H9 (cell line): Measurements from ENCODE around the gene MYO18A. TPM values are rescaled to one million over a fixed set of nuclear protein-coding genes. Genes with fewer than 3 reads are reported as not detected.

ENCODE experiments used
- DNase-seq: peaks from one replicate; pipeline ENCODE4 v3.0.0-alpha.2; 2017
- H2AFZ ChIP-seq: one replicate; pipeline ENCODE4 v1.6.1; 2013; ENCODE audit warnings: mild to moderate bottlenecking, low read length, control low read depth, moderate library complexity
- H2AK5ac ChIP-seq: 2 replicates; pipeline ENCODE4 v1.6.1; 2013; ENCODE audit warnings: low read length, control low read depth, mixed read lengths; ENCODE audit not compliant: insufficient read length
- H2BK120ac ChIP-seq: one replicate; pipeline ENCODE4 v1.6.1; 2013; ENCODE audit warnings: low read depth, mild to moderate bottlenecking, low read length, control low read depth, inconsistent platforms; ENCODE audit not compliant: poor library complexity, severe bottlenecking
- H2BK12ac ChIP-seq: 2 replicates; pipeline ENCODE4 v1.6.1; 2013; ENCODE audit warnings: low read length, control low read depth, mixed read lengths, low read depth; ENCODE audit not compliant: insufficient read length
- H2BK15ac ChIP-seq: 2 replicates; pipeline ENCODE4 v1.6.1; 2013; ENCODE audit warnings: low read depth, low read length, control low read depth
- H2BK20ac ChIP-seq: one replicate; pipeline ENCODE4 v1.6.1; 2013; ENCODE audit warnings: low read depth, mild to moderate bottlenecking, low read length, control low read depth, inconsistent platforms; ENCODE audit not compliant: poor library complexity, severe bottlenecking
- H2BK5ac ChIP-seq: 2 replicates; pipeline ENCODE4 v1.6.1; 2013; ENCODE audit warnings: low read length, control low read depth, mixed read lengths; ENCODE audit not compliant: insufficient read length
- H3K14ac ChIP-seq: 2 replicates; pipeline ENCODE4 v1.6.1; 2013; ENCODE audit warnings: low read length, control low read depth; ENCODE audit not compliant: insufficient read depth
- H3K18ac ChIP-seq: 2 replicates; pipeline ENCODE4 v1.6.1; 2013; ENCODE audit warnings: low read depth, mild to moderate bottlenecking, mixed read lengths, low read length, control low read depth; ENCODE audit not compliant: insufficient read length
- H3K23ac ChIP-seq: 2 replicates; pipeline ENCODE4 v1.6.1; 2013; ENCODE audit warnings: low read length, control low read depth, mixed read lengths, low read depth; ENCODE audit not compliant: insufficient read length
- H3K23me2 ChIP-seq: 2 replicates; pipeline ENCODE4 v1.6.1; 2013; ENCODE audit warnings: low read depth, mild to moderate bottlenecking, mixed read lengths, low read length, control low read depth; ENCODE audit not compliant: insufficient read length, poor library complexity, severe bottlenecking
- H3K27ac ChIP-seq: 2 replicates; pipeline ENCODE4 v1.5.1; 2013; ENCODE audit warnings: low read length, control low read depth, mixed read lengths, low read depth; ENCODE audit not compliant: insufficient read length
- H3K27me3 ChIP-seq: 2 replicates; pipeline ENCODE4 v1.6.1; 2013; ENCODE audit warnings: low read length, control low read depth, inconsistent platforms; ENCODE audit not compliant: insufficient read depth
- H3K4ac ChIP-seq: 2 replicates; pipeline ENCODE4 v1.6.1; 2013; ENCODE audit warnings: low read depth, mild to moderate bottlenecking, control low read depth, inconsistent platforms, low read length, moderate library complexity
- H3K4me1 ChIP-seq: 2 replicates; pipeline ENCODE4 v1.6.1; 2013; ENCODE audit warnings: low read length, control low read depth, inconsistent platforms; ENCODE audit not compliant: insufficient read depth
- H3K4me2 ChIP-seq: 2 replicates; pipeline ENCODE4 v1.6.1; 2013; ENCODE audit warnings: low read length, control low read depth, mixed read lengths; ENCODE audit not compliant: insufficient read length, insufficient read depth
- H3K56ac ChIP-seq: 2 replicates; pipeline ENCODE4 v1.6.1; 2013; ENCODE audit warnings: low read depth, mild to moderate bottlenecking, mixed read lengths, low read length, control low read depth; ENCODE audit not compliant: insufficient read length
- H3K79me1 ChIP-seq: 2 replicates; pipeline ENCODE4 v1.6.1; 2013; ENCODE audit warnings: low read depth, mild to moderate bottlenecking, moderate library complexity, low read length, control low read depth, inconsistent platforms; ENCODE audit not compliant: insufficient read depth, poor library complexity, severe bottlenecking
- H3K79me2 ChIP-seq: 2 replicates; pipeline ENCODE4 v1.6.1; 2013; ENCODE audit warnings: low read length, control low read depth, inconsistent platforms; ENCODE audit not compliant: insufficient read depth
- H3K9ac ChIP-seq: 2 replicates; pipeline ENCODE4 v1.6.1; 2013; ENCODE audit warnings: low read length, control low read depth, mixed read lengths; ENCODE audit not compliant: insufficient read length; ENCODE audit errors: extremely low read depth
- H3K9me3 ChIP-seq: one replicate; pipeline ENCODE4 v1.6.1; 2013; ENCODE audit warnings: low read depth, low read length, inconsistent platforms; ENCODE audit not compliant: control insufficient read depth
- H3T11ph ChIP-seq: one replicate; pipeline ENCODE4 v1.6.1; 2013; ENCODE audit warnings: mild to moderate bottlenecking, low read length, control low read depth, inconsistent platforms
- H4K20me1 ChIP-seq: one replicate; pipeline ENCODE4 v1.6.1; 2013; ENCODE audit not compliant: control insufficient read depth, insufficient read length, insufficient read depth
- H4K5ac ChIP-seq: 2 replicates; pipeline ENCODE4 v1.6.1; 2013; ENCODE audit warnings: low read depth, mild to moderate bottlenecking, mixed read lengths, low read length, control low read depth; ENCODE audit not compliant: insufficient read length
- H4K8ac ChIP-seq: replicated peaks from 2 replicates; pipeline ENCODE4 v1.6.1; 2013; ENCODE audit warnings: low read length, control low read depth, mixed read lengths, low read depth; ENCODE audit not compliant: insufficient read length
- H4K91ac ChIP-seq: 2 replicates; pipeline ENCODE4 v1.6.1; 2013; ENCODE audit warnings: low read depth, mild to moderate bottlenecking, moderate library complexity, mixed read lengths, low read length, control low read depth; ENCODE audit not compliant: insufficient read length
- H3K27ac Mint-ChIP-seq, 3 experiments: 2 replicates in 2 of 3; 3 replicates in 1 of 3; pipeline ENCODE4 v1.8.0; 2020 to 2021; ENCODE audit warnings: mixed read lengths in 3 of 3, mild to moderate bottlenecking in 1 of 3, moderate library complexity in 1 of 3
- H3K27me3 Mint-ChIP-seq: 2 replicates; pipeline ENCODE4 v1.8.0; 2021; ENCODE audit warnings: low read depth, mild to moderate bottlenecking, moderate library complexity, mixed read lengths
- H3K36me3 Mint-ChIP-seq, 3 experiments: 2 replicates in 2 of 3; 3 replicates in 1 of 3; pipeline ENCODE4 v1.8.0; 2020 to 2021; ENCODE audit warnings: low read depth in 3 of 3, mixed read lengths in 3 of 3; ENCODE audit not compliant: insufficient read depth in 1 of 3
- H3K4me1 Mint-ChIP-seq, 2 experiments: 2 replicates each; pipeline ENCODE4 v1.8.0; 2020; ENCODE audit warnings: mixed read lengths in 2 of 2
- H3K4me3 Mint-ChIP-seq, 2 experiments: 2 replicates in 1 of 2; 3 replicates in 1 of 2; pipeline ENCODE4 v1.8.0; 2020 to 2021; ENCODE audit warnings: mild to moderate bottlenecking in 2 of 2, mixed read lengths in 2 of 2, moderate library complexity in 1 of 2
- H3K9me3 Mint-ChIP-seq, 2 experiments: 2 replicates in 1 of 2; 3 replicates in 1 of 2; pipeline ENCODE4 v1.8.0; 2020; ENCODE audit warnings: mild to moderate bottlenecking in 2 of 2, mixed read lengths in 2 of 2, moderate library complexity in 1 of 2
- WGBS: extraction: QIAGEN DNeasy Blood & Tissue Kit; methylation state at CpG from one replicate; pipeline ENCODE4 v1.1.7; 2013; ENCODE audit warnings: missing lambda C conversion rate, low lambda C conversion rate, mixed read lengths; ENCODE audit not compliant: insufficient read length; ENCODE audit errors: extremely low coverage; 5-methylcytosine and 5-hydroxymethylcytosine counted together
- total RNA-seq: library from RNA; stranded (reverse); gene quantifications from 2 replicates; pipeline ENCODE4 v1.2.1, GENCODE V29; 2021
- TF ChIP-seq, protein P1 (sequence below): fragments of 200-600 bp; sonication (generic); conservative IDR thresholded peaks from 3 replicates; pipeline ENCODE4 v1.8.0; 2021; ENCODE audit warnings: antibody characterized with exemption, mild to moderate bottlenecking

MYO18A gene
- total RNA-seq, 1 experiment from 2014 or later, result 21.6 TPM

DNA sequence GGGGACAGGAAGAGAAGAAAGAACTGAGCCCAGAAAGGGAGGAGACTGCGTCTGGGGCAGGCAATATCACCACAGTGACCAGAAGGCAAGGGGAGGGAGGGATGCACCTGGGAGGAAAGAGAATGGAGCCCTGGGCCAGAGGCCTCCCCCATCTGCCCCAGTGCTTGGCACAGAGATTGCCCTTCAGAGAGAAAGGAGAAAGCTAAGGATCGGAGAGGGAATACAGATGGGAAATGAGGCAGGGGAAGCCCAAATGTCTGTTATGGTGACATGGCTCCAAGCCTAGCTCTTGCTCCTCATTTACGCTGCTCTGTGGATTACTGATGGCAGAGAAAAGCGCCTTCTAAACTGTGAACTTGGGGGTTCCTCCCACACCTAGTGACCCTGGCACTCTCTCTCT is 90.1 kb downstream of the MYO18A start:
- H3K27ac Mint-ChIP-seq, result peak overlapping the region in 1 of 3 experiments; percentile 77; a peak in 2 of 7 replicates
- H3K4ac ChIP-seq, result no peak overlapping the region
- no peak overlapping the region for H2AFZ ChIP-seq
- H3K9ac ChIP-seq, result no peak overlapping the region
- H3K4me2 ChIP-seq, result no peak overlapping the region
- no peak overlapping the region for H2BK5ac ChIP-seq
- H2BK12ac ChIP-seq, result no peak overlapping the region
- no peaks in the 10 kb centered on the region for H3K9me3 ChIP-seq
- no peak overlapping the region for H2BK120ac ChIP-seq
- H3K4me3 Mint-ChIP-seq, result no peak overlapping the region
- H4K8ac ChIP-seq, result no peak overlapping the region
- no peak overlapping the region for H2AK5ac ChIP-seq
- no peak overlapping the region for H4K91ac ChIP-seq
- H3K4me1 ChIP-seq, result peaks cover 3% of the 10 kb centered on the region
- no peak overlapping the region for H3K23ac ChIP-seq
- peaks cover 36 to 49% of the 10 kb centered on the region in 2 experiments for H3K4me1 Mint-ChIP-seq
- no peaks in the 10 kb centered on the region for H3K23me2 ChIP-seq
- no peak overlapping the region for H3K27ac ChIP-seq
- H3K79me1 ChIP-seq, result no peaks in the 10 kb centered on the region
- H2BK20ac ChIP-seq, result no peak overlapping the region
- no peak overlapping the region for H2BK15ac ChIP-seq
- no peak overlapping the region for H3K56ac ChIP-seq
- peaks cover 23 to 67% (median 56%) of the 10 kb centered on the region in 3 experiments for H3K36me3 Mint-ChIP-seq
- H3K14ac ChIP-seq, result no peak overlapping the region
- no peak overlapping the region for H4K5ac ChIP-seq
- no peaks in the 10 kb centered on the region for H4K20me1 ChIP-seq
- no peak overlapping the region for H3K18ac ChIP-seq
- no peaks in the 10 kb centered on the region for H3K27me3 Mint-ChIP-seq
- DNase-seq, result no peak
- no peaks in the 10 kb centered on the region for H3K9me3 Mint-ChIP-seq
- TF ChIP-seq, protein P1, sequence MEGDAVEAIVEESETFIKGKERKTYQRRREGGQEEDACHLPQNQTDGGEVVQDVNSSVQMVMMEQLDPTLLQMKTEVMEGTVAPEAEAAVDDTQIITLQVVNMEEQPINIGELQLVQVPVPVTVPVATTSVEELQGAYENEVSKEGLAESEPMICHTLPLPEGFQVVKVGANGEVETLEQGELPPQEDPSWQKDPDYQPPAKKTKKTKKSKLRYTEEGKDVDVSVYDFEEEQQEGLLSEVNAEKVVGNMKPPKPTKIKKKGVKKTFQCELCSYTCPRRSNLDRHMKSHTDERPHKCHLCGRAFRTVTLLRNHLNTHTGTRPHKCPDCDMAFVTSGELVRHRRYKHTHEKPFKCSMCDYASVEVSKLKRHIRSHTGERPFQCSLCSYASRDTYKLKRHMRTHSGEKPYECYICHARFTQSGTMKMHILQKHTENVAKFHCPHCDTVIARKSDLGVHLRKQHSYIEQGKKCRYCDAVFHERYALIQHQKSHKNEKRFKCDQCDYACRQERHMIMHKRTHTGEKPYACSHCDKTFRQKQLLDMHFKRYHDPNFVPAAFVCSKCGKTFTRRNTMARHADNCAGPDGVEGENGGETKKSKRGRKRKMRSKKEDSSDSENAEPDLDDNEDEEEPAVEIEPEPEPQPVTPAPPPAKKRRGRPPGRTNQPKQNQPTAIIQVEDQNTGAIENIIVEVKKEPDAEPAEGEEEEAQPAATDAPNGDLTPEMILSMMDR, result no peak
- H3K27me3 ChIP-seq, result no peaks in the 10 kb centered on the region
- no peaks in the 10 kb centered on the region for H3K79me2 ChIP-seq
- WGBS, result no CpG with 5 or more reads among the region's 4 CpGs
- no peak overlapping the region for H3T11ph ChIP-seq
